Measurements from ENCODE around the gene LGALS7B. TPM values are rescaled to one million over a fixed set of nuclear protein-coding genes. Genes with fewer than 3 reads are reported as not detected.
"Not testable (repeated sequence)": the region's sequence is repeated elsewhere in the genome, so short reads cannot be mapped to it uniquely, and the experiment has no call there.

The LGALS7B gene
- total and polyA plus RNA-seq, 12 donors, result 0.33 to 1.0 TPM; not detected in 10

- Histone ChIP-seq H3K36me3 (replicated peaks in 1 of 2) (no peaks in the 10 kb centered on the region), H3K27me3 (no peaks in the 10 kb centered on the region), H3K4me1 (replicated peaks in 1 of 2) (no peaks in the 10 kb centered on the region), H3K4me3 (no peak overlapping the region), H3K9me3 (replicated peaks in 1 of 3) (no peaks in the 10 kb centered on the region), H3K27ac (no peak overlapping the region)
- WGBS, 4 donors, result 85 to 88% (median 86%) methylated on average over 10 of the region's 10 CpGs
- TF ChIP-seq, protein P1, sequence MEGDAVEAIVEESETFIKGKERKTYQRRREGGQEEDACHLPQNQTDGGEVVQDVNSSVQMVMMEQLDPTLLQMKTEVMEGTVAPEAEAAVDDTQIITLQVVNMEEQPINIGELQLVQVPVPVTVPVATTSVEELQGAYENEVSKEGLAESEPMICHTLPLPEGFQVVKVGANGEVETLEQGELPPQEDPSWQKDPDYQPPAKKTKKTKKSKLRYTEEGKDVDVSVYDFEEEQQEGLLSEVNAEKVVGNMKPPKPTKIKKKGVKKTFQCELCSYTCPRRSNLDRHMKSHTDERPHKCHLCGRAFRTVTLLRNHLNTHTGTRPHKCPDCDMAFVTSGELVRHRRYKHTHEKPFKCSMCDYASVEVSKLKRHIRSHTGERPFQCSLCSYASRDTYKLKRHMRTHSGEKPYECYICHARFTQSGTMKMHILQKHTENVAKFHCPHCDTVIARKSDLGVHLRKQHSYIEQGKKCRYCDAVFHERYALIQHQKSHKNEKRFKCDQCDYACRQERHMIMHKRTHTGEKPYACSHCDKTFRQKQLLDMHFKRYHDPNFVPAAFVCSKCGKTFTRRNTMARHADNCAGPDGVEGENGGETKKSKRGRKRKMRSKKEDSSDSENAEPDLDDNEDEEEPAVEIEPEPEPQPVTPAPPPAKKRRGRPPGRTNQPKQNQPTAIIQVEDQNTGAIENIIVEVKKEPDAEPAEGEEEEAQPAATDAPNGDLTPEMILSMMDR (IDR thresholded peaks at IDR 0.05), result no peak
- no peak for TF ChIP-seq POLR2A (IDR thresholded peaks at IDR 0.05)
- no peak for DNase-seq
- intact Hi-C loops (cut with DNase I), result no loop called here
Observed at GRCh38 chr19:38766276-38767047, 22.5 kb upstream of the LGALS7B start.

DNA sequence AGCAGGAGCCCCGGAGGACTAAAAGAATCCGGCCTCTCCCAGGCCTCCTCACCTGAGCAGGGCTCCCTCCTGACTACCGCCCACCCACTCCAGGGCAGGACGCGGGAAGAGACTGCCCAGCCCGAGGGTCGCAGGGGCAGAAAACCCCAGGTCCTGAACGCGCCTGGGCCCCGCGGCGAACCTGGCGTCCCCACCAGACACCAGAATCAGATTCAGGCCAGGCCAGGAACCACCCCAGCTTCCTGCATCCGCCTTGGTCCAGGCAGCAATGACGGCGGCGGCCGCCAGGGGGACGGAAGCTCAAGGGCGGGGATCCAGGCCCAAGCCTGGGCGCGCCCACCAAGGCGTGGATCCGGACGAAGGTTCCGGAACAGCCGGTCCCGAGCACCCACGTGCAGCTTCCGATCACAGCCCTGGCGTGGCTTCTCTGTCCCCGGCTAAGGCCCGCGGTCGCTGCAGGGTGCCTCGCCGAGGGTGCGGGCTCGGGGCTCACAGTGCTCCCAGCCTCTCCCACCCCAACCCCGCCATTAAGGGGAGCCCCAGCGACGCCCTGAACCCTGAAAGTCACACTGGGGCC, 19.3 kb upstream of the LGALS7B start:
- peak overlapping the region in 2 of 5 donors; percentile 67 to 74 for H3K27ac ChIP-seq

GRCh38 chr19:38770228-38770948, 18.6 kb upstream of the LGALS7B start:
- 22% methylated on average over 20 to 26 of the region's 58 CpGs; no CpG with 5 or more reads in 2 of the 4 donors for WGBS, 4 donors
- H3K27ac ChIP-seq, result peak overlapping the region in 2 of 5 donors; percentile 67 to 74
- intact Hi-C loops (cut with DNase I); DNase-seq; H3K4me1 ChIP-seq (replicated peaks in 1 of 2); H3K36me3 ChIP-seq (replicated peaks in 1 of 2); H3K9me3 ChIP-seq (replicated peaks in 1 of 3); H3K27me3 ChIP-seq: not testable (repeated sequence)
- H3K4me3 ChIP-seq, result peak overlapping the region in 1 of 4 donors; percentile 45

More for the DNA sequence above, 19.3 kb upstream of the LGALS7B start:
- intact Hi-C loops (cut with DNase I), result no loop called here
- TF ChIP-seq POLR2A (IDR thresholded peaks at IDR 0.05), result no peak
- TF ChIP-seq, protein P1 (IDR thresholded peaks at IDR 0.05), result peak; percentile 63 to 92 (median 76)
- no peaks in the 10 kb centered on the region for H3K9me3 ChIP-seq (replicated peaks in 1 of 3)
- H3K4me1 ChIP-seq (replicated peaks in 1 of 2), result no peaks in the 10 kb centered on the region
- no peaks in the 10 kb centered on the region for H3K36me3 ChIP-seq (replicated peaks in 1 of 2)
- H3K4me3 ChIP-seq, result peak overlapping the region in 1 of 4 donors; percentile 45
- H3K27me3 ChIP-seq, result no peaks in the 10 kb centered on the region
- DNase-seq, result peak; percentile 68 to 88 (median 83)
- WGBS, 4 donors, result 22 to 60% (median 33%) methylated on average over 2 to 42 of the region's 42 CpGs

DNA sequence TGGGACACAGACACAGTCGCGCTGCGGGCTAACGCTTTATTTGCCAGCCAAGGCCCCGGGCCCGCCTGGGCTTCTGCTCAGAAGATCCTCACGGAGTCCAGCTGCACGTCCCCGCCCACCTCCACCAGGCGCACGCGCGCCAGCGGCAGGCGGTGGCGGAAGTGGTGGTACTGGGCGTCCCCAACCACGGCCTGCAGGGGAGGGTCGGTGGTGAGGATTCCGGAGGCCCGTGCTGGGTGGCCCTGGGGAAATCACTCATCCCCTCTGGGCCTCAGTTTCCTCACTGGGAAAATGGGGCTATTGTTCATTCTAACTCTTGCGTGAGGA, 18.1 kb upstream of the LGALS7B start:
- H3K36me3 ChIP-seq (replicated peaks in 1 of 2); H3K27ac ChIP-seq; H3K4me1 ChIP-seq (replicated peaks in 1 of 2); intact Hi-C loops (cut with DNase I); H3K27me3 ChIP-seq; DNase-seq; H3K9me3 ChIP-seq (replicated peaks in 1 of 3); H3K4me3 ChIP-seq: not testable (repeated sequence)
- 13 to 57% methylated on average over 1 of the region's 22 CpGs; no CpG with 5 or more reads in 2 of the 4 donors for WGBS, 4 donors

DNA sequence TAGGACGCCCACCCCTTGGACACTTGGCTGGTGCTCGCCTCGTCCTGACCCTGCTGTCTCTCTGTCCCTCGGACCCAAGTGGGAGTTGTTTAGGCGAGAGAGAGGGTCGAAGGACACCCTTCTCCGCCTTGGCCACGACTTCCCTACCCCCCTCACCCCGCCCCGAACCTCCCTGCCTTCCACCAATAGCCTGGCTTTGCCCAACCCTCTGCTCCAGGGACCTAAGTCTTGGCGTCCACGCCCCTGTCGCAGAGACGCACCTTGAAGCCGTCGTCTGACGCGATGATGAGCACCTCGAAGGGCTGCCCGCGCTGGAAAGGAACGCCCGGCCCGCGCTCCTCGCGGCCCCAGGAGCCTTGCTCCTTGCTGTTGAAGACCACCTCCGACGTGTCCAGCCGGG, 17.4 kb upstream of the LGALS7B start:
- WGBS, 4 donors, result 56 to 94% methylated on average over 3 to 5 of the region's 30 CpGs; no CpG with 5 or more reads in 2 of the 4 donors
- H3K27ac ChIP-seq; intact Hi-C loops (cut with DNase I); H3K9me3 ChIP-seq (replicated peaks in 1 of 3); H3K4me1 ChIP-seq (replicated peaks in 1 of 2); DNase-seq; H3K4me3 ChIP-seq; H3K36me3 ChIP-seq (replicated peaks in 1 of 2); H3K27me3 ChIP-seq: not testable (repeated sequence)
